Psoas muscle (tissue), 8 donors: Measurements from ENCODE around the gene GAS6. TPM values are rescaled to one million over a fixed set of nuclear protein-coding genes. Genes with fewer than 3 reads are reported as not detected.
A peak's percentile ranks its signal among the peaks of the same experiment; 100 is the strongest.
"Not testable (repeated sequence)": the region's sequence is repeated elsewhere in the genome, so short reads cannot be mapped to it uniquely, and the experiment has no call there.

Experiments
- ATAC-seq, 4 donors: fragments of 200-7000 bp; cut with Tn5 transposase; one replicate each; pipeline ENCODE4 v1.9.1; 2020; ENCODE audit warnings: moderate library complexity in 3 of 4, mild to moderate bottlenecking in 2 of 4
- DNase-seq, 2 donors: peaks; one replicate each; pipeline ENCODE4 v3.0.0-alpha.2; 2020
- H3K27ac ChIP-seq: fragments of 200-600 bp; one replicate; pipeline ENCODE4 v1.8.0; 2022
- H3K27me3 ChIP-seq, 3 donors: fragments of 200-600 bp in 1 of 3; one replicate each; pipeline versions ENCODE4 v1.6.1 to v1.8.0; 2013 to 2022; ENCODE audit warnings: low read length in 2 of 3, mild to moderate bottlenecking in 2 of 3, moderate library complexity in 1 of 3; ENCODE audit not compliant: insufficient read depth in 3 of 3
- H3K36me3 ChIP-seq, 2 donors: fragments of 200-600 bp in 1 of 2; one replicate each; pipeline versions ENCODE4 v1.6.1 to v1.8.0; 2013 to 2022; ENCODE audit warnings: low read depth in 1 of 2, mild to moderate bottlenecking in 1 of 2, moderate library complexity in 1 of 2; ENCODE audit not compliant: insufficient read depth in 1 of 2
- H3K4me1 ChIP-seq: fragments of 200-600 bp; one replicate; pipeline ENCODE4 v1.8.0; 2022
- H3K4me3 ChIP-seq: fragments of 200-600 bp; one replicate; pipeline ENCODE4 v1.8.0; 2022; ENCODE audit warnings: mild to moderate bottlenecking
- H3K9me3 ChIP-seq: fragments of 200-600 bp; one replicate; pipeline ENCODE4 v1.8.0; 2022
- CTCF ChIP-seq: fragments of 200-600 bp; IDR thresholded peaks from one replicate; pipeline ENCODE4 v1.8.0; 2022; ENCODE audit warnings: antibody characterized with exemption
- WGBS, 3 donors: extraction: QIAGEN DNeasy Blood & Tissue Kit; methylation state at CpG; one replicate each; pipeline versions ENCODE4 v1.1.6 to v1.1.7; 2013; 5-methylcytosine and 5-hydroxymethylcytosine counted together
- intact Hi-C, 2 donors: fragments of 100-400 bp; cut with DNase I; formaldehyde crosslinking; loops; one replicate each; pipeline versions ENCODE4 v1.11.0 to v1.14.2; 2022
- polyA plus RNA-seq, 3 donors: library from polyadenylated mRNA; stranded (reverse); fragments of 200-250 nt; gene quantifications; one replicate each; pipeline ENCODE4 v1.2.3, GENCODE V29; 2013
- total RNA-seq, 4 donors: library from RNA; stranded (reverse); fragmentation: NEBNext Ultra II Directional in 2 of 4; extraction: Animal tissue kit (Norgen Biotek cat#: 25700) in 2 of 4; gene quantifications; one replicate each; pipeline versions ENCODE4 v1.2.1 to v1.2.4, GENCODE V29; 2021 to 2023
- donor health status: healthy with polysubstance abuse.
- donor health status: DM: no; HTN: no; CAD: no; lungs with moderate emphysema.
- donor health status: Bipolar disorder and iron deficiency.
- donor health status: healthy.
- donor health status: DM: yes; HTN: yes; CAD: no.
- donor health status: DM: no; HTN: no; CAD: no.
- donor health status: DM: no; HTN: no; CAD: no.
- donor health status: DM: yes; HTN: yes; CAD: no.

GAS6 gene
- total and polyA plus RNA-seq, 7 donors, result 51.6 to 103 (median 65.8) TPM

GRCh38 chr13:113875429-113875815 lies 11.5 kb upstream of the GAS6 start:
- DNase-seq (no peak), ATAC-seq (no peak)
- 84 to 91% (median 85%) methylated on average over 8 of the region's 8 CpGs for WGBS, 3 donors
- Histone ChIP-seq H3K36me3 (no peaks in the 10 kb centered on the region), H3K4me3 (no peak overlapping the region), H3K9me3 (no peaks in the 10 kb centered on the region), H3K4me1 (peaks cover 12% of the 10 kb centered on the region), H3K27ac (no peak overlapping the region), H3K27me3 (no peaks in the 10 kb centered on the region)
- no peak for TF ChIP-seq CTCF
- intact Hi-C loops, result no loop called here

DNA sequence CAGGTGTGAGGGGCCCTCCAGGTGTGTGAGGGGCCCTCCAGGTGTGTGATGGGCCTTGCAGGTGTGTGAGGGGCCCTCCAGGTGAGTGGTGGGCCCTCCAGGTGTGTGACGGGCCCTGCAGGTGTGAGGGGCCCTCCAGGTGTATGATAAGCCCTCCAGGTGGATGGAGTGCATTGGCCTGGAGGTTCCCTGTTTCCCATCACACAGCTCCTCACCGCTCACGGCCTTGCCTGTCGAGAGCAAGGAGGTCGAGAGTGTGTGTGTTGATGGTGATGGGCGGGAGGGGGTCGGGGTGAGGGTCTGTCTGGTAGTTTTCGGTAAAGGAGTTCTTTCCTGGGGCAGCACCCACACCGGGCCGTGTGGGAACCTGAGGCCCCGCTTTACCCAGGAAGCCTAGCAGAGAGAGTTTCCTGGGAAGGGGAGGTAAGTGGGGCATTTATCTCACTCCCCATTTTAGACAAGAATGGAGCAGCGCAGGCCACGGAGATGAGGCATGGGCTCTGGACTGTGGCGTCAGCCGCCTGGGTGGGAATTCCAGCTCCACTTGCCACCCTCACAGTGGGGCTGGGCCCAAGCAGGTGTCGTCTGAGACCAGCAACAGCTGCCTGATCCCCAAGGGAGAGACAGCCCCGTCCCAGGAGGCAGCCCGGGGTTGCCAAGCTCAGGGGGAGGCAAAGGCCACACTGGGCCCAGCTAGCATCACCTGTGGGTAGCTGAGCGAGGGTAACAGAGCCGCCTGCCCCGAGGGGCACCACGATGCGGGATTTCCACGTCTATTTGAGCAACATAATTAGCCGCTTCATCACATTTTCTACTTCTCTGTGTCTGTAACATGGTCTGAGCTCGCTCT lies 10.9 kb upstream of the GAS6 start:
- Histone ChIP-seq H3K27me3 (no peaks in the 10 kb centered on the region), H3K4me3 (no peak overlapping the region), H3K27ac (no peak overlapping the region), H3K36me3 (no peaks in the 10 kb centered on the region), H3K4me1 (peaks cover 10% of the 10 kb centered on the region), H3K9me3 (no peaks in the 10 kb centered on the region)
- intact Hi-C loops, result no loop called here
- 83 to 90% (median 87%) methylated on average over 25 to 26 of the region's 26 CpGs for WGBS, 3 donors
- ATAC-seq (no peak), DNase-seq (peak in 1 of 2 donors; percentile 48)
- no peak for TF ChIP-seq CTCF

GRCh38 chr13:113874177-113874576 lies 10.3 kb upstream of the GAS6 start:
- ATAC-seq (no peak), DNase-seq (no peak)
- H3K27ac ChIP-seq, result no peak overlapping the region
- TF ChIP-seq CTCF, result no peak
- H3K4me1 ChIP-seq, result peaks cover 4% of the 10 kb centered on the region
- H3K9me3 ChIP-seq, result no peaks in the 10 kb centered on the region
- H3K4me3 ChIP-seq, result no peak overlapping the region
- WGBS, 3 donors, result 80 to 88% (median 86%) methylated on average over 10 of the region's 10 CpGs
- intact Hi-C loops, result no loop called here
- H3K36me3 ChIP-seq, result no peaks in the 10 kb centered on the region
- no peaks in the 10 kb centered on the region for H3K27me3 ChIP-seq

GRCh38 chr13:113869263-113869662 lies 5.4 kb upstream of the GAS6 start:
- H3K27ac ChIP-seq, result no peak overlapping the region
- DNase-seq, result no peak
- no peaks in the 10 kb centered on the region for H3K27me3 ChIP-seq
- no peak overlapping the region for H3K4me3 ChIP-seq
- no peak for ATAC-seq
- WGBS, 3 donors, result 98 to 99% (median 99%) methylated on average over 4 of the region's 4 CpGs
- H3K36me3 ChIP-seq, result no peaks in the 10 kb centered on the region
- intact Hi-C loops, result loop anchor here in 1 of 2 donors (10.0 kb wide), 1 partner anchor 56 kb away; no protein-coding TSS in a partner anchor
- H3K9me3 ChIP-seq, result no peaks in the 10 kb centered on the region
- peaks cover 4% of the 10 kb centered on the region for H3K4me1 ChIP-seq
- TF ChIP-seq CTCF, result no peak

GRCh38 chr13:113867913-113868312 lies 4.0 kb upstream of the GAS6 start:
- H3K27ac ChIP-seq, H3K36me3 ChIP-seq, H3K4me1 ChIP-seq, H3K27me3 ChIP-seq, DNase-seq, H3K9me3 ChIP-seq, ATAC-seq, H3K4me3 ChIP-seq: not testable (repeated sequence)
- 86 to 92% (median 90%) methylated on average over 5 of the region's 5 CpGs for WGBS, 3 donors
- intact Hi-C loops, result loop anchor here in 1 of 2 donors (10.0 kb wide), 1 partner anchor 57 kb away; no protein-coding TSS in a partner anchor
